ENCODE data around the gene FOLR1.

GRCh38 chr11:72241291-72241781, 49.4 kb downstream of the FOLR1 start:
- TF ChIP-seq, protein P1, sequence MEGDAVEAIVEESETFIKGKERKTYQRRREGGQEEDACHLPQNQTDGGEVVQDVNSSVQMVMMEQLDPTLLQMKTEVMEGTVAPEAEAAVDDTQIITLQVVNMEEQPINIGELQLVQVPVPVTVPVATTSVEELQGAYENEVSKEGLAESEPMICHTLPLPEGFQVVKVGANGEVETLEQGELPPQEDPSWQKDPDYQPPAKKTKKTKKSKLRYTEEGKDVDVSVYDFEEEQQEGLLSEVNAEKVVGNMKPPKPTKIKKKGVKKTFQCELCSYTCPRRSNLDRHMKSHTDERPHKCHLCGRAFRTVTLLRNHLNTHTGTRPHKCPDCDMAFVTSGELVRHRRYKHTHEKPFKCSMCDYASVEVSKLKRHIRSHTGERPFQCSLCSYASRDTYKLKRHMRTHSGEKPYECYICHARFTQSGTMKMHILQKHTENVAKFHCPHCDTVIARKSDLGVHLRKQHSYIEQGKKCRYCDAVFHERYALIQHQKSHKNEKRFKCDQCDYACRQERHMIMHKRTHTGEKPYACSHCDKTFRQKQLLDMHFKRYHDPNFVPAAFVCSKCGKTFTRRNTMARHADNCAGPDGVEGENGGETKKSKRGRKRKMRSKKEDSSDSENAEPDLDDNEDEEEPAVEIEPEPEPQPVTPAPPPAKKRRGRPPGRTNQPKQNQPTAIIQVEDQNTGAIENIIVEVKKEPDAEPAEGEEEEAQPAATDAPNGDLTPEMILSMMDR (IDR thresholded peaks at IDR 0.05): no peak
- TF ChIP-seq POLR2A (IDR thresholded peaks at IDR 0.05): no peak
